Lower leg skin (tissue), 4 donors: ENCODE results near the gene AGRP. TPM values are rescaled to one million over a fixed set of nuclear protein-coding genes. Genes with fewer than 3 reads are reported as not detected.

Experiments used
- DNase-seq, 2 donors: peaks; one replicate each; pipeline ENCODE4 v3.0.0-alpha.2; 2019; ENCODE audit warnings: low spot score in 2 of 2
- H3K4me3 ChIP-seq: fragments of 200-600 bp; sonication (generic); 2 replicates; pipeline ENCODE4 v1.5.1; 2017; ENCODE audit warnings: mild to moderate bottlenecking, low read depth; ENCODE audit not compliant: poor library complexity, severe bottlenecking
- CTCF ChIP-seq, 3 donors: fragments of 450-650 bp; IDR thresholded peaks; one replicate each; pipeline ENCODE4 v1.5.1; 2016; ENCODE audit warnings: antibody characterized with exemption in 3 of 3, mild to moderate bottlenecking in 3 of 3, moderate library complexity in 2 of 3
- POLR2A ChIP-seq, 2 donors: fragments of 450-650 bp; IDR thresholded peaks; one replicate each; pipeline ENCODE4 v1.6.1; 2016 to 2017; ENCODE audit warnings: antibody characterized with exemption in 2 of 2, mild to moderate bottlenecking in 1 of 2, moderate library complexity in 1 of 2
- WGBS, 2 donors: methylation state at CpG; one replicate each; pipeline ENCODE4 v1.1.5; 2018; 5-methylcytosine and 5-hydroxymethylcytosine counted together
- intact Hi-C: fragments of 100-400 bp; cut with DNase I; formaldehyde crosslinking; loops from one replicate; pipeline ENCODE4 v1.15.0; 2023; ENCODE audit warnings: low total_unique reads
- total RNA-seq, 4 donors: library from RNA; depleted of rRNA; stranded (reverse); fragments of >200 nt; gene quantifications; one replicate each; pipeline ENCODE4 v1.1.0, GENCODE V29; 2016

The AGRP gene
- total RNA-seq, 4 donors from 2014 or later: not detected

- TF ChIP-seq CTCF (IDR thresholded peaks at IDR 0.05) (no peak), POLR2A (IDR thresholded peaks at IDR 0.05) (no peak)
- no peak for DNase-seq
- no peak overlapping the region for H3K4me3 ChIP-seq
- intact Hi-C loops: no loop called here
- WGBS, 2 donors: 88 to 90% methylated on average over 7 of the region's 7 CpGs
Measured at GRCh38 chr16:67445126-67445426, 38.3 kb downstream of the AGRP start.

GRCh38 chr16:67444259-67445125, 38.9 kb downstream of the AGRP start:
- no peak for TF ChIP-seq POLR2A (IDR thresholded peaks at IDR 0.05)
- no peak for TF ChIP-seq CTCF (IDR thresholded peaks at IDR 0.05)
- DNase-seq: no peak
- intact Hi-C loops: no loop called here
- 83 to 89% methylated on average over 22 of the region's 22 CpGs for WGBS, 2 donors
- H3K4me3 ChIP-seq: no peak overlapping the region

GRCh38 chr16:67443265-67443664, 40.1 kb downstream of the AGRP start:
- 50 to 77% methylated on average over 5 to 6 of the region's 6 CpGs for WGBS, 2 donors
- no peak for TF ChIP-seq POLR2A (IDR thresholded peaks at IDR 0.05)
- no peak for TF ChIP-seq CTCF (IDR thresholded peaks at IDR 0.05)
- intact Hi-C loops: no loop called here
- no peak overlapping the region for H3K4me3 ChIP-seq
- DNase-seq: peak in 1 of 2 donors; percentile 94

DNA sequence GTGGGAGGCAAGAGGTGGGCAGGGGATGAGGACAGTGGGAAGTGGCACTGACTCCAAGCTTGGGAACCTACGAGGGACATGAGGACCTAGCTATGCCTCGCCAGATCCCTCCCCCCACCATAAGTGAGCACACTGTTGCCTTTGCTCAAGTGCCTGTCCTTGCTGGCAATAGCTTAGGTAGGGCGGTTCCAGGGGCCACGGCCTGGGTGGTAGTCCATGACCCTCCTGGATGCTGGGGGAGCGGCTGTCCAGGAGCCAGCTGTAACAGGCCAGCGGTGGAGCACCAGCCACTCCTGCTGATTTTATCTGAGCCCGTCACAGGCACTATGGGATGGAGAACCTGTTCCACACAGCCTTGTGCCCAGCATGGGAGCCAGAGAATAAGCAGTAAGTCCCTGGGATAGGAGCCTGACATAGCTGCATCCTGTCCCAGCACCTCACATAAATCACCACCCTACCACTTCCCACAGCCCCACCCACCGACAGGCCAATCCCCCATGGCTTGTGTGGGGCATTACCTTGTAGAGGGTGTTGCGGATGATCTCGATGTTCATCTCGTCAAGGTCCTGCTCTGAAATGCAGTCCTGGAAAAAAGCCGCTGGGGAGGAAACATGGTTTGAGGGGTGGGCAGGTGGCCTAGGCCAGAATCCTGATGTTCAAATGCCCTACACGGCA, 40.6 kb downstream of the AGRP start:
- DNase-seq: no peak
- WGBS, 2 donors: 76 to 81% methylated on average over 10 to 13 of the region's 13 CpGs
- intact Hi-C loops: no loop called here
- TF ChIP-seq POLR2A (IDR thresholded peaks at IDR 0.05) (no peak), CTCF (IDR thresholded peaks at IDR 0.05) (no peak)
- H3K4me3 ChIP-seq: no peak overlapping the region

GRCh38 chr16:67441907-67442306, 41.4 kb downstream of the AGRP start:
- 58 to 60% methylated on average over 4 to 5 of the region's 5 CpGs for WGBS, 2 donors
- no peak overlapping the region for H3K4me3 ChIP-seq
- DNase-seq: no peak
- TF ChIP-seq POLR2A (IDR thresholded peaks at IDR 0.05): no peak
- no peak for TF ChIP-seq CTCF (IDR thresholded peaks at IDR 0.05)
- intact Hi-C loops: no loop called here
